Suprapubic skin (tissue), 4 donors: Measurements from ENCODE around the gene CCN5.

Source experiments
- CTCF ChIP-seq, 2 donors: fragments of 200-600 bp in 1 of 2; fragments of 450-650 bp in 1 of 2; sonication (generic) in 1 of 2; IDR thresholded peaks; one replicate each; pipeline ENCODE4 v1.5.1; 2016 to 2019; ENCODE audit warnings: antibody characterized with exemption in 2 of 2, mild to moderate bottlenecking in 1 of 2, moderate library complexity in 1 of 2
- POLR2A ChIP-seq, 2 donors: fragments of 450-650 bp; IDR thresholded peaks; one replicate each; pipeline ENCODE4 v1.6.1; 2017; ENCODE audit warnings: antibody characterized with exemption in 2 of 2, mild to moderate bottlenecking in 2 of 2, moderate library complexity in 2 of 2
- POLR2AphosphoS5 ChIP-seq, 3 donors: sonication (generic); formaldehyde crosslinking; IDR thresholded peaks; one replicate each; pipeline ENCODE4 v1.6.1; 2017; ENCODE audit warnings: antibody characterized with exemption in 3 of 3

- TF ChIP-seq CTCF (IDR thresholded peaks at IDR 0.05) (no peak), POLR2AphosphoS5 (IDR thresholded peaks at IDR 0.05) (no peak), POLR2A (IDR thresholded peaks at IDR 0.05) (no peak)
Observed at GRCh38 chr20:44756011-44756688, 41.0 kb downstream of the CCN5 start.
